ENCODE data around the gene TOP3B.
"Not testable (repeated sequence)": the region's sequence is repeated elsewhere in the genome, so short reads cannot be mapped to it uniquely, and the experiment has no call there.

Gene TOP3B

GRCh38 chr22:21947040-21948014 lies 35.3 kb downstream of the TOP3B start:
- FAIRE-seq (no peak), DNase-seq (ENCODE audit: insufficient read length, low spot score) (no peak)

GRCh38 chr22:21946262-21946925 lies 36.2 kb downstream of the TOP3B start:
- DNase-seq (ENCODE audit: insufficient read length, low spot score) (no peak), FAIRE-seq (no peak)

- no peak for FAIRE-seq
These were observed 36.9 kb downstream of the TOP3B start for GRCh38 chr22:21945453-21946261.

GRCh38 chr22:21944871-21945270 lies 37.7 kb downstream of the TOP3B start:
- no peak for FAIRE-seq
- DNase-seq (ENCODE audit: insufficient read length, low spot score) = no peak

More at GRCh38 chr22:21945453-21946261, 36.9 kb downstream of the TOP3B start:
- DNase-seq (ENCODE audit: insufficient read length, low spot score) = no peak

- FAIRE-seq = no peak
- DNase-seq (ENCODE audit: insufficient read length, low spot score) = no peak
These were observed 38.8 kb downstream of the TOP3B start for GRCh38 chr22:21943571-21944448.

GRCh38 chr22:21942407-21943343 lies 39.9 kb downstream of the TOP3B start:
- DNase-seq (ENCODE audit: insufficient read length, low spot score) (no peak), FAIRE-seq (no peak)

- DNase-seq (ENCODE audit: insufficient read length, low spot score) = no peak
- FAIRE-seq = no peak
These were observed 40.7 kb downstream of the TOP3B start for GRCh38 chr22:21941921-21942320.

GRCh38 chr22:21940521-21940920 lies 42.1 kb downstream of the TOP3B start:
- DNase-seq (ENCODE audit: insufficient read length, low spot score) (no peak), FAIRE-seq (no peak)

GRCh38 chr22:21939935-21940334 lies 42.7 kb downstream of the TOP3B start:
- not testable (repeated sequence) for DNase-seq (ENCODE audit: insufficient read length, low spot score); FAIRE-seq

- DNase-seq (ENCODE audit: insufficient read length, low spot score) (no peak), FAIRE-seq (no peak)
These were observed 43.1 kb downstream of the TOP3B start for GRCh38 chr22:21939461-21939913.

GRCh38 chr22:21938906-21939305 lies 43.7 kb downstream of the TOP3B start:
- FAIRE-seq = no peak
- no peak for DNase-seq (ENCODE audit: insufficient read length, low spot score)

- peak; percentile 87 for FAIRE-seq
- DNase-seq (ENCODE audit: insufficient read length, low spot score) = peak; percentile 96
These were observed 44.3 kb downstream of the TOP3B start for GRCh38 chr22:21938071-21938822.

- FAIRE-seq (no peak), DNase-seq (ENCODE audit: insufficient read length, low spot score) (no peak)
These were observed 44.8 kb downstream of the TOP3B start for GRCh38 chr22:21937821-21938070.

- DNase-seq (ENCODE audit: insufficient read length, low spot score) (no peak), FAIRE-seq (no peak)
These were observed 45.4 kb downstream of the TOP3B start for GRCh38 chr22:21937041-21937820.

GRCh38 chr22:21936151-21936775 lies 46.3 kb downstream of the TOP3B start:
- no peak for DNase-seq (ENCODE audit: insufficient read length, low spot score)
- no peak for FAIRE-seq

GRCh38 chr22:21933910-21934309 lies 48.7 kb downstream of the TOP3B start:
- no peak for DNase-seq (ENCODE audit: insufficient read length, low spot score)
- no peak for FAIRE-seq

- DNase-seq (ENCODE audit: insufficient read length, low spot score) (no peak), FAIRE-seq (no peak)
These were observed 49.2 kb downstream of the TOP3B start for GRCh38 chr22:21933413-21933812.

Data from GM19239 (cell line).